Measurements from ENCODE around the gene AQP12A.

AQP12A gene

DNA sequence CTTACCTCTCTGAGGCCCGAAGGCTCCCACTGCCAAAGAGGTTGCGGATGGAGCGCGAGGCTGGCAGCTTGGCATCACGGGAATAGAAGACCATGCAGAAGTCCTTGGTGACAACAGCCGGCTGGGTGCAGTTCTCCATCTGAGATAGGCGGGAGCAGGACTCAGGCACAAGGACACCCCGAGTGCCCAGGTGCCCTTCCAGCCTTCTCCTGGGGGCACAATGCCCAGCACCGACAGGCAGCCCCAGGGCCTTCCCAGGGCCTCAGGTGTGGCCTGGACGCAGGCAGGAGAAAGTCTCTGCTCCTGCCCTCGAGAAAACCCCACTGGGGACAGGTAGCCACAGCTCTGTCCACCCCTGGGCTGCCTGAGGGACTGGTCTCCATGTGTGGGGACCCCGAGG, 33.6 kb downstream of the AQP12A start:
- no peak for DNase-seq
- no peak for TF ChIP-seq POLR2A (IDR thresholded peaks at IDR 0.05; ENCODE audit: low read length)
- TF ChIP-seq GATA1 (IDR thresholded peaks at IDR 0.05; ENCODE audit: low read depth, low read length) = no peak

GRCh38 chr2:240725671-240726070, 34.0 kb downstream of the AQP12A start:
- DNase-seq = no peak
- TF ChIP-seq GATA1 (IDR thresholded peaks at IDR 0.05; ENCODE audit: low read depth, low read length) = no peak
- TF ChIP-seq POLR2A (IDR thresholded peaks at IDR 0.05; ENCODE audit: low read length) = no peak

DNA sequence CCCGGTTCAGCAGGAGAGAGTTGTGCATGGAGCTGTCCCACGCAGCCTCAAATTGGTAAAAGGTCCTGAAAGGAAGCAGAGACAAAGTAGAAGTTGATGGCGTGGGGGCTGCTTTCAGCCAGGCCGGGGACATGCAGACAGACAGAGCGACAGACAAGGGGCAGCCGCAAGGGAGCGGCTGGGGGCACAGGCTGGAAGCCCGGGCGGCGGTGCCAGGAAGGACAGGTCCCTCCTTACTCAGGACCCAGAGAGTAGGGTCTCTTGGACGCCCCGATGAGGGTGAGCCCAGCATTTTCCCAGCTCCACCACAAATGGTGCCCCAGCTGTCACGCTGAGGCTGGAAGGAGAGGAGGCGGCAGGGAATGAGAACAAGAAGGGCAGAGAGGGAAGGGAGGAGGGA, 35.2 kb downstream of the AQP12A start:
- DNase-seq = no peak
- TF ChIP-seq POLR2A (IDR thresholded peaks at IDR 0.05; ENCODE audit: low read length) (no peak), GATA1 (IDR thresholded peaks at IDR 0.05; ENCODE audit: low read depth, low read length) (no peak)

GRCh38 chr2:240727439-240727838, 35.8 kb downstream of the AQP12A start:
- DNase-seq = no peak
- no peak for TF ChIP-seq GATA1 (IDR thresholded peaks at IDR 0.05; ENCODE audit: low read depth, low read length)
- no peak for TF ChIP-seq POLR2A (IDR thresholded peaks at IDR 0.05; ENCODE audit: low read length)

GRCh38 chr2:240727913-240728312, 36.2 kb downstream of the AQP12A start:
- DNase-seq = no peak
- TF ChIP-seq POLR2A (IDR thresholded peaks at IDR 0.05; ENCODE audit: low read length) (no peak), GATA1 (IDR thresholded peaks at IDR 0.05; ENCODE audit: low read depth, low read length) (no peak)

DNA sequence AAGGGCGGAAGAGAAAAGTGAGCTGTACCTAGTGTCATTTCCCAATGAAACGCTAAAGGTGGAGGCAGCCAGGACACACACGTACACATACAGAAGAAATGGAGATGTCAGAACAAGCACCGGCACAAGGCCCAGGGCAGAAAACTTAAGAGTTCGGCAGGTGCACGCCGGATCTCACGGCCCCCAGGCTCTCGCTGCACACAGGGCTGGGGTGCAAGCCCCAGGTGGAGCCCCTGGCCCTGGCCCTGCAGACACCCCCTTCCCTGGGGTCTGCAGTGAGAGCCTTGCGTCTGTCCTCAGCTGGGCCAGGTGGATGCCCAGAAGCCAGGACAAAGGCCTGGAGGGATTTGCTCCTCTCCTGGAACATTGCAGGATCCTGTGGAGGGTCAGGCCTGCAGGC, 36.7 kb downstream of the AQP12A start:
- no peak for DNase-seq
- no peak for TF ChIP-seq POLR2A (IDR thresholded peaks at IDR 0.05; ENCODE audit: low read length)
- TF ChIP-seq GATA1 (IDR thresholded peaks at IDR 0.05; ENCODE audit: low read depth, low read length) = no peak

GRCh38 chr2:240728827-240729226, 37.2 kb downstream of the AQP12A start:
- TF ChIP-seq POLR2A (IDR thresholded peaks at IDR 0.05; ENCODE audit: low read length) (no peak), GATA1 (IDR thresholded peaks at IDR 0.05; ENCODE audit: low read depth, low read length) (no peak)

GRCh38 chr2:240730501-240731177, 39.0 kb downstream of the AQP12A start:
- no peak for TF ChIP-seq POLR2A (IDR thresholded peaks at IDR 0.05; ENCODE audit: low read length)
- TF ChIP-seq GATA1 (IDR thresholded peaks at IDR 0.05; ENCODE audit: low read depth, low read length) = no peak
- DNase-seq = no peak

More at GRCh38 chr2:240728827-240729226, 37.2 kb downstream of the AQP12A start:
- no peak for DNase-seq

DNA sequence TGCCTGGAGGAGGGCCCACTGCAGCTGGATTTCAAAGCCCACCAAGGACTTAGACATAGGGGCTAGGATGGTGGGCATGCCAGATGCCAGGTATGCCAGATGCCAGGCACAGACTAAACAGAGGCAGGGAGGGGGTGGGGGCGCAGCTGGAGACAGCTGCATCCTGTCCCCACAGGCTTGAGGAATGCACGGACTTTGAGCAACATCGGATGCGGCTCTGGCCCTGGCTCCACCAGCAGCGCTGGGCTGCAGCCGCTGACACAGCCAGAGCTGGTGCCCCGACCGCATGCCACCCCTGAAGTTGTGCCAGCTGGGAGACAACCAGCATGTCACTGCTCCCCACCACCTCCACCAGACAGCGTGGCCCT, 39.5 kb downstream of the AQP12A start:
- TF ChIP-seq GATA1 (IDR thresholded peaks at IDR 0.05; ENCODE audit: low read depth, low read length) (no peak), POLR2A (IDR thresholded peaks at IDR 0.05; ENCODE audit: low read length) (no peak)

GRCh38 chr2:240732184-240732583, 40.5 kb downstream of the AQP12A start:
- TF ChIP-seq GATA1 (IDR thresholded peaks at IDR 0.05; ENCODE audit: low read depth, low read length) = no peak
- DNase-seq = no peak

More for the DNA sequence above, 39.5 kb downstream of the AQP12A start:
- no peak for DNase-seq

DNA sequence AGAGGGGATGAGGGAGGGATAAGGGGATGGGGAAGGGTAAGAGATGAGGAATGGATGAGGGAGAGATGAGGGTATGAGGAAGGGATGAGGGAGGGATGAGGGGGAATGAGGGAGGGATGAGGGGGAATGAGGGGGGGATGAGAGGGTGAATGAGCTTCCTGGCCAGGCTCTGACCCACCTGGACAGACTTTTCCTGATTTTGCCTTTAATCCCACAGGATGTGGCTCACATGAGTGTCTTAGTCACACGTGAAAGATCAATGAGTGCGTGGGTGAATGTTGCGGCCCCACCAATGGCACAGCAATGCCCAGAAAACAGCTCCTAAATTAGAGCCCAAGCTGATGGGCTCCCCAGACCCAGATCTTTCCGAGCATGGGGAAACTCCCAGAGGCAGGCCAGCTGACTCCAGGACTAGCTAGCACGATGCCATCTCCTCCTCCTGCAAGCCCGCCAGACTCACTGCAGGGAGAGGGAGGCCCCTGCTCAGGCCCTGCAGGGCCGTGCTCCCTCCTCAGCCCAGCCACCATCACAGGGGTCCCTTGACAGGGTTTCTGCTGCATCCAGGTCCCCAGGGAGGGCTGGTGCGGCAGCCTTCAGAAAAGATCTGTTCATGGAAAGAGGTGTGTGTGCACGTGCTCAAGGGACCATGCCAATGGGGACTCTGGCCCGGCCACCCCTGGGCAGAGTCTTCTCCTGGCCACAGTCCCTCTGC, 41.4 kb downstream of the AQP12A start:
- DNase-seq = no peak
- TF ChIP-seq GATA1 (IDR thresholded peaks at IDR 0.05; ENCODE audit: low read depth, low read length) (no peak), POLR2A (IDR thresholded peaks at IDR 0.05; ENCODE audit: low read length) (no peak)

GRCh38 chr2:240733803-240734495, 42.3 kb downstream of the AQP12A start:
- TF ChIP-seq POLR2A (IDR thresholded peaks at IDR 0.05; ENCODE audit: low read length) (no peak), GATA1 (IDR thresholded peaks at IDR 0.05; ENCODE audit: low read depth, low read length) (no peak)
- DNase-seq = peak; percentile 15 to 17

DNA sequence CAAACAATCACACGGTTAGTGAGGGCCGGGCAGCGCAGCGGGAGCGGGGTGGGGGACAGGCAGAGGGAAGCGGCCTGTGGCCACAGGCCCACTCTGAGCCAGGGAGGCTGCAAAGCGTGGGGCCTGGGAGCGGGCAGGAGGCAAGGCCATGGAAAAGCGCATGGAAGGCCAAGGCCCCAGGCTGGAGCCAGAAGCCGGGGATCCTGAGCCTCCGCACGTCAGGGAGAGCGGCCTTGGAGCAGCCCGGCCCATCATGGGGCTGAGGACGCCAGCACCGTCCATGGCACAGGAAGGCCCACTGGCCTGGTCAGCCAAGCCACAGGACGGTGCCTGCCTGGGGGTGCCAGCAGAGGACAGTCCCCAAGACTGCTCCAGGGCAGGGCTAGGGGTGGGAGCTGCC, 43.1 kb downstream of the AQP12A start:
- TF ChIP-seq POLR2A (IDR thresholded peaks at IDR 0.05; ENCODE audit: low read length) (no peak), GATA1 (IDR thresholded peaks at IDR 0.05; ENCODE audit: low read depth, low read length) (no peak)
- no peak for DNase-seq

GRCh38 chr2:240735476-240735875, 43.8 kb downstream of the AQP12A start:
- DNase-seq = no peak
- no peak for TF ChIP-seq GATA1 (IDR thresholded peaks at IDR 0.05; ENCODE audit: low read depth, low read length)
- TF ChIP-seq POLR2A (IDR thresholded peaks at IDR 0.05; ENCODE audit: low read length) = no peak
